Astrocyte (in vitro differentiated cells and primary cell): ENCODE results near the gene NDUFB11. TPM values are rescaled to one million over a fixed set of nuclear protein-coding genes. Genes with fewer than 3 reads are reported as not detected.
"Not testable (repeated sequence)": the region's sequence is repeated elsewhere in the genome, so short reads cannot be mapped to it uniquely, and the experiment has no call there.

ENCODE experiments used
- DNase-seq: peaks from one replicate; pipeline ENCODE4 v3.0.0-alpha.2; 2010; ENCODE audit warnings: low read depth
- FAIRE-seq: peaks from 2 replicates; lab custom pipeline; 2011; peaks lifted over from hg19 to GRCh38; lab: Jason Lieb, UNC
- H2AFZ ChIP-seq: 2 replicates; pipeline ENCODE4 v1.6.0; 2012; ENCODE audit warnings: low read depth, low read length, inconsistent platforms
- H3K27ac ChIP-seq: 2 replicates; pipeline ENCODE4 v1.5.1; 2011; ENCODE audit warnings: low read depth, low read length, inconsistent platforms
- H3K27me3 ChIP-seq: 2 replicates; pipeline ENCODE4 v1.6.0; 2011; ENCODE audit warnings: low read length, inconsistent platforms; ENCODE audit not compliant: insufficient read depth
- H3K36me3 ChIP-seq: 2 replicates; pipeline ENCODE4 v1.5.1; 2011; ENCODE audit warnings: low read length, inconsistent platforms; ENCODE audit not compliant: insufficient read depth
- H3K4me1 ChIP-seq: 2 replicates; pipeline ENCODE4 v1.5.1; 2011; ENCODE audit warnings: low read length, inconsistent platforms; ENCODE audit not compliant: insufficient read depth
- H3K4me2 ChIP-seq: 2 replicates; pipeline ENCODE4 v1.6.0; 2012; ENCODE audit warnings: low read length, inconsistent platforms
- H3K4me3 ChIP-seq: 2 replicates; pipeline ENCODE4 v1.5.1; 2011; ENCODE audit warnings: low read depth, mild to moderate bottlenecking, low read length, inconsistent platforms; ENCODE audit not compliant: insufficient read depth
- H3K79me2 ChIP-seq: 2 replicates; pipeline ENCODE4 v1.6.0; 2012; ENCODE audit warnings: mild to moderate bottlenecking, low read length, inconsistent platforms; ENCODE audit not compliant: insufficient read depth
- H3K9ac ChIP-seq: 2 replicates; pipeline ENCODE4 v1.6.0; 2012; ENCODE audit warnings: mild to moderate bottlenecking, low read length, inconsistent platforms
- H3K9me3 ChIP-seq: 2 replicates; pipeline ENCODE4 v1.5.1; 2012; ENCODE audit warnings: low read depth, mild to moderate bottlenecking, low read length, inconsistent platforms; ENCODE audit not compliant: insufficient read depth
- H4K20me1 ChIP-seq: 2 replicates; pipeline ENCODE4 v1.6.0; 2012; ENCODE audit warnings: low read length, inconsistent platforms; ENCODE audit not compliant: insufficient read depth
- H3K27ac Mint-ChIP-seq: one replicate; pipeline ENCODE4 v1.8.0; 2021; ENCODE audit warnings: mild to moderate bottlenecking, mixed read lengths; ENCODE audit not compliant: unreplicated experiment
- H3K27me3 Mint-ChIP-seq: one replicate; pipeline ENCODE4 v1.8.0; 2021; ENCODE audit warnings: low read depth, mixed read lengths; ENCODE audit not compliant: unreplicated experiment
- H3K36me3 Mint-ChIP-seq: one replicate; pipeline ENCODE4 v1.8.0; 2021; ENCODE audit warnings: low read depth, mixed read lengths; ENCODE audit not compliant: unreplicated experiment
- H3K4me1 Mint-ChIP-seq: one replicate; pipeline ENCODE4 v1.8.0; 2021; ENCODE audit warnings: low read depth, mixed read lengths; ENCODE audit not compliant: unreplicated experiment
- H3K4me3 Mint-ChIP-seq: one replicate; pipeline ENCODE4 v1.8.0; 2021; ENCODE audit warnings: mild to moderate bottlenecking, moderate library complexity, mixed read lengths; ENCODE audit not compliant: unreplicated experiment
- H3K9me3 Mint-ChIP-seq: one replicate; pipeline ENCODE4 v1.8.0; 2021; ENCODE audit warnings: mild to moderate bottlenecking, mixed read lengths; ENCODE audit not compliant: unreplicated experiment
- CTCF ChIP-seq: IDR thresholded peaks from 2 replicates; pipeline ENCODE4 v1.5.1; 2011; ENCODE audit warnings: low read depth, mild to moderate bottlenecking, inconsistent platforms, low read length, moderate library complexity; ENCODE audit not compliant: insufficient read depth
- EZH2 ChIP-seq: IDR thresholded peaks from 2 replicates; pipeline ENCODE4 v1.6.1; 2012; ENCODE audit warnings: mild to moderate bottlenecking, low read length, inconsistent platforms; ENCODE audit not compliant: insufficient read depth
- total RNA-seq: library from RNA; stranded (reverse); gene quantifications from 2 replicates; pipeline ENCODE4 v1.2.1, GENCODE V29; 2021

The NDUFB11 gene
- total RNA-seq, 1 donor from 2014 or later, result 86.3 TPM

GRCh38 chrX:47143894-47144625 lies 442 bp downstream of the NDUFB11 start:
- TF ChIP-seq CTCF, result no peak
- TF ChIP-seq EZH2, result no peak
- H3K4me1 Mint-ChIP-seq, result no peaks in the 10 kb centered on the region
- peak overlapping the region; percentile 95 for H3K4me2 ChIP-seq
- H3K4me3 Mint-ChIP-seq, result peak overlapping the region; percentile 99
- FAIRE-seq, result no peak
- H3K27me3 Mint-ChIP-seq, result no peaks in the 10 kb centered on the region
- no peak overlapping the region for H3K27ac Mint-ChIP-seq
- H3K9me3 ChIP-seq, result no peaks in the 10 kb centered on the region
- no peaks in the 10 kb centered on the region for H3K27me3 ChIP-seq
- H3K4me1 ChIP-seq, result peaks cover 13% of the 10 kb centered on the region
- peak overlapping the region; percentile 91 for H3K27ac ChIP-seq
- peaks cover 59% of the 10 kb centered on the region for H3K79me2 ChIP-seq
- peak overlapping the region; percentile 98 for H3K9ac ChIP-seq
- H3K36me3 ChIP-seq, result no peaks in the 10 kb centered on the region
- DNase-seq, result peak; percentile 8
- H4K20me1 ChIP-seq, result peaks cover 54% of the 10 kb centered on the region
- H3K9me3 Mint-ChIP-seq, result no peaks in the 10 kb centered on the region
- H3K4me3 ChIP-seq, result peak overlapping the region; percentile 83
- peak overlapping the region; percentile 60 for H2AFZ ChIP-seq
- peaks cover 7% of the 10 kb centered on the region for H3K36me3 Mint-ChIP-seq

GRCh38 chrX:47138171-47138570 lies 6.3 kb downstream of the NDUFB11 start:
- DNase-seq, result no peak
- Histone ChIP-seq H3K9ac (no peak overlapping the region), H3K4me3 (no peak overlapping the region), H3K27me3 (no peaks in the 10 kb centered on the region), H4K20me1 (peaks cover 14% of the 10 kb centered on the region), H2AFZ (no peak overlapping the region), H3K4me1 (peaks cover 2% of the 10 kb centered on the region), H3K36me3 (no peaks in the 10 kb centered on the region), H3K27ac (no peak overlapping the region), H3K79me2 (peaks cover 10% of the 10 kb centered on the region), H3K4me2 (no peak overlapping the region), H3K9me3 (no peaks in the 10 kb centered on the region)
- Mint-ChIP-seq H3K36me3 (peaks cover 7% of the 10 kb centered on the region), H3K9me3 (no peaks in the 10 kb centered on the region), H3K27me3 (no peaks in the 10 kb centered on the region), H3K27ac (no peak overlapping the region), H3K4me1 (no peaks in the 10 kb centered on the region), H3K4me3 (no peak overlapping the region)
- TF ChIP-seq CTCF (no peak), EZH2 (no peak)
- no peak for FAIRE-seq

- H2AFZ ChIP-seq, H3K27ac Mint-ChIP-seq, H3K4me3 Mint-ChIP-seq, H3K36me3 Mint-ChIP-seq, H3K79me2 ChIP-seq, H3K27me3 Mint-ChIP-seq, H3K4me2 ChIP-seq, H3K27me3 ChIP-seq, H4K20me1 ChIP-seq, H3K27ac ChIP-seq, H3K4me3 ChIP-seq, H3K4me1 ChIP-seq, H3K9ac ChIP-seq, H3K36me3 ChIP-seq, H3K9me3 ChIP-seq, H3K9me3 Mint-ChIP-seq, H3K4me1 Mint-ChIP-seq: not testable (repeated sequence)
- peak; percentile 17 for FAIRE-seq
- peak; percentile 30 for DNase-seq
Observed at GRCh38 chrX:47135650-47136049, 8.9 kb downstream of the NDUFB11 start.
